Measurements from ENCODE around the gene UNC5C.

The UNC5C gene

GRCh38 chr4:95516528-95517017 is 32.2 kb downstream of the UNC5C start:
- no peak for DNase-seq

- DNase-seq = no peak
Measured at GRCh38 chr4:95515589-95515988, 33.2 kb downstream of the UNC5C start.

- no peak for DNase-seq
Measured at GRCh38 chr4:95513022-95513421, 35.8 kb downstream of the UNC5C start.

- DNase-seq = no peak
Measured at GRCh38 chr4:95511477-95511876, 37.3 kb downstream of the UNC5C start.

GRCh38 chr4:95510877-95511276 is 37.9 kb downstream of the UNC5C start:
- DNase-seq = no peak

- no peak for DNase-seq
Measured at GRCh38 chr4:95510145-95510544, 38.6 kb downstream of the UNC5C start.

- no peak for DNase-seq
Measured at GRCh38 chr4:95508421-95508820, 40.4 kb downstream of the UNC5C start.

GRCh38 chr4:95507561-95507960 is 41.2 kb downstream of the UNC5C start:
- DNase-seq = no peak

- no peak for DNase-seq
Measured at GRCh38 chr4:95507147-95507546, 41.6 kb downstream of the UNC5C start.

GRCh38 chr4:95506264-95506663 is 42.5 kb downstream of the UNC5C start:
- DNase-seq = no peak

- DNase-seq = no peak
Measured at GRCh38 chr4:95505799-95506198, 43.0 kb downstream of the UNC5C start.

GRCh38 chr4:95505151-95505550 is 43.6 kb downstream of the UNC5C start:
- no peak for DNase-seq

- no peak for DNase-seq
Measured at GRCh38 chr4:95504501-95504900, 44.3 kb downstream of the UNC5C start.

- DNase-seq = no peak
Measured at GRCh38 chr4:95500361-95500760, 48.4 kb downstream of the UNC5C start.

- no peak for DNase-seq
Measured at GRCh38 chr4:95499291-95499696, 49.5 kb downstream of the UNC5C start.

GRCh38 chr4:95494186-95494585 is 54.6 kb downstream of the UNC5C start:
- no peak for DNase-seq

GRCh38 chr4:95478679-95479078 is 70.1 kb downstream of the UNC5C start:
- DNase-seq = no peak

- DNase-seq = no peak
Measured at GRCh38 chr4:95476121-95476520, 72.7 kb downstream of the UNC5C start.

- DNase-seq = no peak
Measured at GRCh38 chr4:95472534-95472933, 76.2 kb downstream of the UNC5C start.

GRCh38 chr4:95470622-95471021 is 78.2 kb downstream of the UNC5C start:
- no peak for DNase-seq

GRCh38 chr4:95469617-95470016 is 79.2 kb downstream of the UNC5C start:
- no peak for DNase-seq

GRCh38 chr4:95466791-95467190 is 82.0 kb downstream of the UNC5C start:
- no peak for DNase-seq

- DNase-seq = no peak
Measured at GRCh38 chr4:95465010-95465409, 83.8 kb downstream of the UNC5C start.

GRCh38 chr4:95462921-95463320 is 85.9 kb downstream of the UNC5C start:
- DNase-seq = no peak

GRCh38 chr4:95457353-95457752 is 91.4 kb downstream of the UNC5C start:
- no peak for DNase-seq

- no peak for DNase-seq
Measured at GRCh38 chr4:95450294-95450693, 98.5 kb downstream of the UNC5C start.

All from SIG-M5 (cell line).